Activated T-cell treated with anti-CD3 and anti-CD28 coated beads for 24 hours (primary cell): ENCODE results near the gene ADCY2.
A peak's percentile ranks its signal among the peaks of the same experiment; 100 is the strongest.

ENCODE experiments used
- DNase-seq: peaks from one replicate; pipeline ENCODE4 v3.0.0-alpha.2; 2020; ENCODE audit warnings: low read depth

The ADCY2 gene

DNA sequence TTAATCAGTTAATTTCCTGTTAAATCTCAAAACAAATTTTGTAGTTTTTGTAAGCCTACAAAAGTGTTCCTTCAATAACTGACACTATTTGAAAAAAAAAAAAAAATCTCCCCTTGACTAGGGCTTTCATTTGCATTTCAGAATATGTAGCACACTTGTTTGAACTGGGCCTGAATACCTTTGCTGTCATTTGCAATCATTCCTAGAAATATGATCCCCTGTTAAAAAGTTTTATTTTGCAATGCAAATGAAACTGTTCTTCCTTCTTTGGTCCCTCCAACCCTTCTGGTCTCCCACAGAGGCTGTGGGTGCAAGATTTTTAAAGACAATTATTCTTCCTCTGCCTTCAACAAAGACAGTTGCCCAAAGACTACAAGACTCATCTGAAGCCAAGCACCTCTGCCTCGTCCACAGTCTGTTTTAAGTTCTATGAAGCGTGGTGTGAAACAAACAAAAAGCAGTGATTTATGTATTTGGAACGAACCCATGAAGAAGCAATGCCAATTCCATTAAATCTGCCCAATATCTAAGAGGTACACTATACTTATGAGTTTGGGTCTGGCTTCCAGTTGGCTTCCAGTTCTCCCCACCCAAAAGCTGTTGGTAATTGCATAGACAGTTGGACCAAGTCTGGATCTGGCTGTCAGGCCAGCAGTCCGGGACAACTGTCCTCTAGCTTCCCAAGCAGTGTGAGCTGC lies 388.9 kb downstream of the ADCY2 start:
- DNase-seq = no peak

DNA sequence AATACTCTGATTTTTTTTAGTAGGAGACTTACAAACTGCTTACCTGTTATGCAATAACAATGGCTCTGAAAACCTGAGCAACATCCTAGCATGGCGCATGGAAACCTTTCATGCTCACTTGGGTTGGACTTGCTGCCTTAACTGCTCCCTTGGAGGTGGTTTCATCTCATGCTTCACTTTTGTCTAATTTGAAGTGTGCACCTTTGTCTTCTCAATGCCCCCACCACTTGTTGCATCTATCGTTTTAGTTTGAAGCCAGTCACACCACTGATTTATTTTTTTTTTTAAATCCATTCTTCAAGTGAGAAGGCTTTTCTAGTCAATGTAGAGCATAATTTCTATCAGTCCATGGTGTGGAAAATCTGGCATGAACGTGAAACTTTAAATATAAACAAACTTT lies 391.8 kb downstream of the ADCY2 start:
- no peak for DNase-seq

DNA sequence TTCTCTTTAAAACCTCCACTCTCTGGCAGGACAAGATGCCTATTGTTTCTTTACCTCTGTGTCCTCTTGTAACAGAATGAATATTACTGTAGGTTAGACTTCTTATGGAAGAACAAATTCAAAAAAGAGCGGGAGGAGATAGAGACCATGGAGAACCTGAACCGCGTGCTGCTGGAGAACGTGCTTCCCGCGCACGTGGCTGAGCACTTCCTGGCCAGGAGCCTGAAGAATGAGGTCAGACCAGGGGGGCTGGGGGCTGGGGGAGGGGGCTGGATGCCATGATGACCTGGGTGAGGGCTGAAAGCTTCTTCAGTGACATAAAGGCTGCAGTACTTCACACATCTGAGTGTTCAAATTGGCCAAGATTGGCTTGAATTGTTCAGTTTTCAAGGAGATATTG lies 393.6 kb downstream of the ADCY2 start:
- no peak for DNase-seq

DNA sequence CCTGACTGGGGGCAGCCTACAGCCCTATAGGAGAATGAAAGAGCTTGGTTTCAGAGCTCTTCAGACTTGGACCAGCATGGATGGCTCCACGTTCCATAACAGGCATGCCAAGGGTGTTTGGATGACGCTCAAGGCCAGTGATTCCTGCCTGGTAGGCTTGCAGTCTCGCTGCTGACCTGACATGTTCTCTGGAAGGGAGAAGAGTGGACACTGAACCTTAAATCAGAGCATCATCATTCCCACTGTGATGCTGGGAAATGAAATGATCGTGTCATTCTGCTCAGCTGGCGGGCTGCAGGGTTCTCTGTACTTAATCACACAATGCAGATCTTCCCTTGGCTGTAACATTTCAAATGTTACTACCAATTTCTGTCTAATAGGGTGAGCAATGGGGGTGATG lies 398.0 kb downstream of the ADCY2 start:
- DNase-seq = no peak

DNA sequence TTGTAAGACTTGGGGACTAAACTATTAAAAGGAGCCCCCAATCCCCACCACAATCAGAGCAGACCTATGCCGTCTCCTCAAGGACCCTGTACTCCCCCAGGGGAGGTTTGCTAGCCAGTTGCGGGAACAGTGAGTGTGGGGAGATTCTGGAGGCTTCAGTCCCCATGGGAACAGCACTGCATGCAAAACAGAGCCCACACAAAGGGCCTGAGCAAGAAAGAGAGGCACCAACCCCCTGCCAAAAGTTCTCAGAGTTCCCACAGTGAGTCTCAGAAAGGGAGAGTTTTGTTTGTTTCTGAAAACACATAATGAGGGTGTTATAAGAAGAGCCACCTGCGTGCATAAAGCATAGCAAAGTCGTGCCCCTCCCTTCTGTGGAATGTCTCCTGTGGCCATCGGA lies 398.4 kb downstream of the ADCY2 start:
- no peak for DNase-seq

DNA sequence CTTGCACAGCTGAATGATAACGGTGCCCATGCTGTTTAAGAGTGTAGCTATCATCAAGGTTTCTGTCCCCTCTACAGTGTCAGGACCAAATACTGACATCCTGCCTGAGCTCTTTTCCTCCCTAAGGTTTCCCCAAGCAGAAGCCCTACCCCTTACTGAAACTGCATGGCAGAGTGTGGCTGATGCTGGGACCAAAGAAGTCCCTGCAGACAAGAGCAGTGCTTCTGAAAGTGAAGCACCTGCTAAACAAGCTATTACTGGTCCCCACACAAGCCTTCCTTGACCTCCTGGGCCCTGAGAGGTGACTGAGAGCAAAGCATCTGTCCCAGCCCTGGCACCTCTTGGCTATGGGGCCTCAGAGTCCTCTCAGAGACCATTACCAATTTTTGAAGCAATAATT lies 398.9 kb downstream of the ADCY2 start:
- no peak for DNase-seq

DNA sequence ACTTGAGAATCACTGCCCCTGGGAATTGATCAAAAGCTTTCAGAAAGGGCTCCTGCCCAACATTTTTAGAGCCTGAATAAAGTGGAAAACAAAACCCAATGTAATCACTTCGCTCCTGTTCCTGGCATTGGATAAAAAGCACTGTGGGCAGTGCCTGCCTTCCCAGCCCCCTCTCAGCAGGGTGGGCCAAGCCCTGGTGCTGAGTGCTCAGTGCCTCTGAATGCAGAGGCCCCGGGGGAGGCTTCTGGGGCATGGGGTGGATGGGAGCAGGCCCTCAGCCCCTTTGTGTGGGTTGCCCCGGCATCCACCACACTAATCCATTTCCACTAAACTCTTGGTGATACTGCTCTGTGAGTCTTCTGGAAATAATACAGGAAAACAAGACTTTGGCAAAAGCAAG lies 399.4 kb downstream of the ADCY2 start:
- no peak for DNase-seq

DNA sequence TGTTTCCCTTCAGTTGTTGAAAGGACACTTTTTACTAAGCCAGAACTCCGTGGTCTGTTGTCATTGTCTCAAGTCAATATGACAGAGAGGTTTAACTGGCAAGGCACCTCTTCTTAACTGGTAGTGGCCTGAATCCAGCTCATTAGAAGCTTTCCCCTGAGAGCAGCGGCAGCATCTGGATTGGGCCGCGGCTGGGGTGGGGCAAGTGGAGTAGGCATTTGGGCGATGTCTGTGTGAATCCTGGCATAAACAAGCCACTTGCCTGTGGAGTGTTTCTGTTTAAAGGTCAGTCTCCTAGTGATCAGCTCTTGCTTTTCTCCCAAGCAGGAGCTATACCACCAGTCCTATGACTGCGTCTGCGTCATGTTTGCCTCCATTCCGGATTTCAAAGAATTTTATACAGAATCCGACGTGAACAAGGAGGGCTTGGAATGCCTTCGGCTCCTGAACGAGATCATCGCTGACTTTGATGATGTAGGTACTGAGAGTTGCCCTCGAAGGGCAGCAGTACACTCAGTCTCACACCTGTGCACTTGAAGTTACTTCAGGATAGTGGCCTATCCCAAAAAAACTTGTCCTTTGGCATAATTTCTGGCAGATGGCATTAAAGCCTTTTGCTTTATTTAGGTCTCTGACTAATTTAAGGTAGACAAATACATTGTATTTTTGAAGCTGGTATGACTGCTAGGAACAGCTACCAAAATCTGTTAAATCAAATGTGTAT lies 406.1 kb downstream of the ADCY2 start:
- DNase-seq = no peak

DNA sequence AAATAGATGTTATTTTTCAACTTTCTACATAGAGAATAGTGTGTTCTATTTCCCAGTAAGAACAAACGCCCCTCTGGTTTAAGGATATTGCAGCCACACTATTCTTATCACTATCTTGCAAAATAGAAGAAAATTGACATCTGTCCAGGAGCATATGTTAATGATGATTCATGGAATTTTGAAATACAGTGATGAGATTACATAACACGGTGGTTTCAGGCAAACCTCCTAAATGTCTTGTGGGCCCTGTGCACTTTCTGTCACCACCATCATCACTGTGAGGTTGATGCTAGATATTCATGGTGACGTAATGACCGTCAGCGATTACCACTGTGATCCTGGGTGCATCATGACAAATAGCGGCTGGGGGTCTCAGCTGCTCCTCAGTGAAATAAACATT lies 406.9 kb downstream of the ADCY2 start:
- no peak for DNase-seq

DNA sequence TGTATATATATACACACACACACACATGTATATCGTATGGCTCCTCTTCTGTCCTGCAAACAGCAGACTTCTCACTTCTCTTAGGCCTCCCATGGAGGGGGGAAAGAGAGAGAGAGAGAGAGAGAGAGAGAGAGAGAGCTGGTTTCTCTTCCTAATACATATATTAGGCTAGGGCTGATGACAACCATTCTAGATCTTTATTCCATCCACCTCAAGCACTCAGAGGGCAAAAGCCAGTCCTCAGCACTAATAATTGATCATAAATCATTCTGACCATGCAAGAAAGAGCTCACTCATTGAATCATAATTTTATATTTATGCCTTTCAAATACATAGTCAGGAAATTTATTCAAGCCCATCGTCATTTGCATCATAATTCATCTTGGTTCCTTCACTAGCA lies 408.0 kb downstream of the ADCY2 start:
- no peak for DNase-seq

DNA sequence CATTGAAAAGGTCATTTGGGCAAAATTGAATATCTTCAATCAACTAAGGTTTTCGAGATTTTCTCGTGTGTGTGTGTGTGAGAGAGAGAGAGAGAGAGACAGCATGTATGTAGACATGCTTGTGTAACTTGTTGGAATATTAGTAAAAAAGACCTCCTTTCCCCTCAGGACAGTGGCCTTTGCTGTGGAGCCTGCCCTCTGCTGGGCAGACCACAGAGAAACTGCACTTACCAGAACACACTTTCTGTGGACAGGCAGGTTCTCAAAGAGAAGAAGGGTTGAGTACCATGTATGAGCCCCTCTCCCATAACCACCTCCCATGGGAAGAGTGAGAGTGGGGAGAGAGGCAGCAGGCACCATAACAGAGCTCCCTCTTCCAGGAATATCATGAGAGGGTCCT lies 409.4 kb downstream of the ADCY2 start:
- no peak for DNase-seq

DNA sequence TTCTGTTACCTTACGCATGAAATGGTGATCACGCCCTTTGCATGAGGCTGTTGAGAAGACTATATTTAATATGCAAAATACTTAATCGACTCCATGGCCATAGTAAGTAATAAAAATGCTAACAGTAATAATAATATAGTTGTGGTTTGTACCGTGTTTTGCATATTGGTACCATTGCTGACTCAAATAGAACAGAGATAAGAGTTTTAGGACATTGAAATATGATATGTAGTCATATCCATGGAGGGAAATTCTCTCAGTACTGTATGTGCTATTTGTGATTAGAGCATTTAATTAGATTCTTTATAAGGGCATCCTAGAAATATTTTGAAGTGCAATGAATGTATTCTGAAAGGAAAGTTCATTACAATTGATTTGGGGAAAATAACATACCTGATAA lies 413.1 kb downstream of the ADCY2 start:
- DNase-seq = no peak

DNA sequence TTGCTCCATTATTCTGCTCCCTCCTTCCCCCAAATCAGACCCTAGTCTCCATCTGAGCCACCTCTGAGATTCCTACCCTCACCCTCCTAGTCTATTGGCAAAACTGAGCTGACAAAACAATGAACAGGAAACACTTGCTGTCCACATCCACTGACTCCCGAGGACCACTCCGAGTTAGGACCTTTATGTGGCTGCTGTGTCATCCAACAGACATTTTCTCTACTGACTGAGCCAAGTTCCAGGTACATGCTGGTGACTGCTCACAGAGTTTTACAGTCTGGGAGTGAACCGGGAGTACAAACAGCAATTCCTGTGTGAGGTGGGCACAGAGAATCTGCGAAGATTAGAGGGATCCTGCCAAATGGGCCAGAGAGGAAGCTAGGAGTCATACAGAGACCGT lies 415.8 kb downstream of the ADCY2 start:
- DNase-seq = no peak

DNA sequence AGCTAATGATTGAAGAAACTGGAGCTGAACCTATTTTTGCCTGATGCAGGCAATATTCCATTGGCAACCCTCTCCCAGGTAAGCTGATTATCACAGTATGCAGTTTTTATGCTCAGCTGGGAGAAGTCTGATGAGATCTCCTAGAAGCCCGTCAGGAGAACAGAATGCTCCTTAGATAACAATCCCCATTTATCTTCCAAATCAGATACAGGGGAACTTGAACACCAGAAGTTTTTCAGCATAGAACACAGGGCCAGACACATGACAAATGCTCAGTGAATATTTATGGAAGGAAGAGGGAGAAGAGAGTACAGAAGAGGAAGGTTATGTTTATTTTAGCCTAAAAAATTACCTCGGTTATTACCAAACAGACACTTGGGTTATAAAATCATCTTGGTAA lies 417.1 kb downstream of the ADCY2 start:
- no peak for DNase-seq

DNA sequence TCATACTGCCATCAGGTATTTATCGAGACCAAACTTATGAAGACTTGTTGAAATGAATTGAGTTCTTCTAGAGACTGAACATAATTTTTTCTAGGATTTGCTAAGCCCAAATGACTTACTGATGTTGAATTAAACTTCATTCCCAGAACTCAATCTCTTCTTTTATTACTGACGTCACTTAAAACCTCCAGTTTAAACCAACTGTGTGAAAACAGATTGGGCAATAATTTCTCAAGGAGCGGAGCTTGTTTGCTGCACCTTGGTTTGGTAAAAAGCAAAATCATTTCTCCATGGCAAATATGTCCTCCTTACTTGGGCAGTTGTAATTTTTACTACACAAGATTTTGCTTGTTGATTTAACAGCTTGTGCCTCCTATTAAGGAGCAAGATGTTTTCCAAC lies 417.6 kb downstream of the ADCY2 start:
- DNase-seq = no peak

DNA sequence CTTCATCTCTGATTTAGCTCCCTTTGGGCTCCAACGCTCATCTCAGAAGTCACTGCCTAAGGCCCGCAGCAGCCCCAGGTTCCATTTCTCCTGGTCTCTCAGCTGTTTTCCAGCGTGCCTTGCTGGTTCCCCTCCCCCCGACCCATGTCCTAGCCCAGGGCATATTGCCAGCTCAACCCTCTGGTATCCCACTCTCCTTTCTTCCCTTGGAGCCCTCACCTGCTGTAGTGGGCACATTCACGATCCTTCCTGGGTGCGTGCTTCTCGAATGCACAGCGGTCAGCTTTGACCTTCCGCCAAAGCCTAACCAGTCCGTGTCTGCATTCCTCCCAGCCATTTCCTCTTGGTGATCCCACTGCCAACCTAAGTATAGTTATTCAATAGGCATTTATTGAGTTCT lies 418.9 kb downstream of the ADCY2 start:
- no peak for DNase-seq

DNA sequence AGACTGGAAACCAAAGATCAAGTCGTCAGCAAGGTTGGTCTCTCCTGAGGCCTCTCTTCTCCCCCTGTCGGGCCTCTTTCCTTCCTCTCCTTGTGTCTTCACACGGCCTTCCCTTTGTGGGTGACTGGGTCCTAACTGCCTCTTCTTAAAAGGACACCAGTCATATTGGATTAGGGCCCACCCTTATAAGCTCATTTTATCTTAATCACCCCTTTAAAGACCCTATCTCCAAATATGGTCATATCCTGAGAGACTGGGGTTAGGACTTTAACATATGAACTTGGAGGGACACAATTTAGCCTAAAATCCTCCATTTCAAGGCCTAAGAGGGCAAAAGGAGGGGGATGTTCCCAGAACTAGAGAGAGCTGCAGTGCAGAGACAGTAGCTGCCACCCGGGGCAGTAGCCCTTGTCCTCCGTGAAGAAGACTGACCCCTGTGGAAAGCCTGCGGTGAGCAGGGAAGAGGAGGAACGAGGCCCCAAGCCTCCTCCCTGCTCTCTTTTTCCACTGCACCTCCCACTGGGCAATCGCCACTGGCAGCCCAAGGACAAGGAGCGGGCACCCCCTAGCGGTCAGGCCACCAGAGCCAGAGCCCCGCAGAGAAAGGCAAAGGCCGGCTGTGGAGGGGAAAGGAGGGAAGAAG lies 420.1 kb downstream of the ADCY2 start:
- DNase-seq = peak; percentile 39

DNA sequence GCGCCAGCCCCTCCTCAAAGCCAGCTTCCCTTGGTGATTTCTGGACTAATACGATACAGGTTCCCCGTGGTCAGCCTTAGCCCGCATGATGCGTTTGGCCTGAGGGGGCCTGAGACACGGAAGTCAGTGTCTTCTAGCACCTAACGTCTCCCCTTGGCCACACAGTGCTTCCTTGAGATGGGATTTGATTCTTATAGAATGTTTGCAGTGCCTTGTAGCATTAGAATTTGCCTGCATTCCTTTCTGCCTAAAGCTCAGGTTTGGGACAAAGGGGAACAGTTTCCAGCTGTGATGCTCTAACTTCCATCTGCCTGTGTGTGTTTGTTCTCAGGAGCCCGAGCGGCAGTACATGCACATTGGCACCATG lies 420.6 kb downstream of the ADCY2 start:
- DNase-seq = no peak

DNA sequence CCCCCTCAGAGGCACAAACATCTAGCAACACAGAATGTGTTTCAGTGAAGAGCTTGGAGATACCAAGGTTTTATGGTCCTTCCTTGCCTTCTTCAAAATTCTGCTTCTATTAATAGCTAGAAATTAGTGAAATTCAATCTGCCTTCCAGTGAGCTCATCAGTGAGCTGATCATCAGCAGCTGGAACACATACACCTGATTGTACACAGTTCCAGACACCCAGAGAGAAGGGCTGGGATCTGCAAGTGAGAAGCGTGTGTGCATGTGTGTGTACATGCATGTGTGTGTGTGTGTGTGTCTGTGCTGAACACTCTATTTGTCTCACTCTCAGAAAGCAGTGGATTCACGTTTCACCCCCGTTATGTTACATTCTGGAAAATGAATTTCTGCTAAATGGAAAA lies 426.5 kb downstream of the ADCY2 start:
- no peak for DNase-seq

DNA sequence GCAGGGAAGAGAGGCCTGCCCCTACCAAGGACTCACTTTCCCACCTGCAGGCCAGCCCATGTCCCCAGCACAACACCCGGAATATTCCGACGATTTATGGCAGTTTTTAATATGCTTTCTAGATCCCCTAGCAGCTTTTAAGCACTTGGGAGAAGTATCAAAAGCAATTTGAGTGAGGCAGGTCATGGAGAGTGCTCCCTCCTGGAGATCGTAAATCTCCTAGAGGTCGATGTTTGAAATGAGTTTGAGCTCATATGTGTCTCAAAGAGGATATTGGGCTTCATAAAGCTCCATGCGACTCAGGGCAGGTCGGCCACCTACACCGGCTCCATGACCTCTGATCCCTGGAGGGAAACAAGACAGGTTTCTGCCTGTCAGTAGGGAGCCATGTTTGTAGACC lies 427.7 kb downstream of the ADCY2 start:
- DNase-seq = no peak

DNA sequence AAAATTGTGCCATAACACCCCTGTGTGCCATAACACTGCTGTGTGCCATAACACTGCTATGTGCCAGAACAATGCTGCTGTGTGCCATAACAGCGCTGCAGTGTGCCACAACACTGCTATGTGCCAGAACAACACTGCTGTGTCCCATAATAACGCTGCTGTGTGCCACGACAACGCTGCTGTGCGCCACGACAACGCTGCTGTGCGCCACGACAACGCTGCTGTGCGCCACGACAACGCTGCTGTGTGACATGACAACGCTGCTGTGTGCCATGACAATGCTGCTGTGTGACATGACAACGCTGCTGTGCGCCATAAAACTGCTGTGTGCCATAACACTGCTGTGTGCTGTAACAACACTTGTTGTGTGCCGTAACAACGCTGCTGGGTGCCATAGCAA lies 429.1 kb downstream of the ADCY2 start:
- no peak for DNase-seq

DNA sequence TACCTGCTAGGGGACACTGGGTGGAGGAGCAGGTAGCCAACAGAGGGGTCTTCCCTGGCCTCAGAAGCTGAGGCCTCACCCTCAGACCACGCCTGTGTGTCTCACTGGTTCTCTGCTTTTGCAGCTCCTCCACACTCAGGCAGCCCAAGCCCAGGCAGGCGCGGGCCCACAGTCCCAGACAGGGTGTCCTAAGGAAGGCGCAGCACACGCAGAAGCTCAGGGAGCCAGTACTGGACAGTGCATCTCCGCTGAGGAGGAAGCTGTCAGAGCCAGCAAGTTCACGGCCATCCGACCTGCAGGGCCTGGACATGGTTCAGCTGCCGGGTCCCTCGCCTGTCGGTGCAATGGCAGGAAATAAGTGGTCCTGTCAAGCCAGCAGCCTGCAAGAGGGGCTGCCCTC lies 429.7 kb downstream of the ADCY2 start:
- no peak for DNase-seq

DNA sequence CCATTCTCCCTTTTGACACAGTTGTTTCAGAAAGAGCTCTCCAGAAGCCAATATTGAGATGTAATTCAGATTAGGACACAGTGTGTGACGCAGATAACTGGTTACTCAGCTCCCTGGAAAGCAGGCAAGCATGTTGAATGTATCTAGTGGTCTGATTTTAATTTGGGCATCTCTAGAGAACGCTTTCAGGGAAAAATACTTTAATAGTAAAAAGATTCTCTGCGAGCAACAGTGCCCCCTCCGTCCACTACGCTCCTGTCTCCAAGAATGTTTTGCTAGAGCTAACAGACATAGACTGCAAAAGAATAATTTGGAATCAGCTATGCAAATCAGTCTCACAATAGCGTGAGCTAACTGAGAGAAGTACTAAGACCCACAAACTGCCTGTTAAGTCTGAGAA lies 431.7 kb downstream of the ADCY2 start:
- no peak for DNase-seq

DNA sequence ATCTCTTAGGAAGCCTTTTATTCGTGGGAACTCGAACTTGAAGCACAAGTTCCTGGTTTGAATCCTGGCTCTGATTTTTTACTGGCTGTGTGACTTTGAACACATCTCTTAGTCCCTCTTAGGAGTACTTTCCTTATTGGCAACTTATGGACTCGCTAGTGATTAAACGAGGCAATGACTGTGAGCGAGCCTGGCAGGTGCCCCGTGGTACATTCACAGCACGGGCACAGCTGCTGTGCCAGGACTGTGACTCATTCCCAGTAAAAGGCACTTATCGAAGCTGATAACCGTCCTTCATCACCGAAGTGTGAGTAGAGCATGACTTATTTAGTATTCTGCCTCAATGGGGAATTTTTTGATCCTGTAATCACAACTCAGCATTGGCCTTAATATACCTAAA lies 432.3 kb downstream of the ADCY2 start:
- DNase-seq = no peak
